OCI-LY7 (cell line): Measurements from ENCODE around the gene ZMIZ1. TPM values are rescaled to one million over a fixed set of nuclear protein-coding genes. Genes with fewer than 3 reads are reported as not detected.

ENCODE experiments used
- BruUV-seq: library from RNA; stranded (reverse); fragments of 400-500 nt; replicated peaks from 2 replicates; lab custom pipeline; 2021; lab: Mats Ljungman, UMichigan
- CTCF ChIA-PET: fragments of 300-600 bp; sonication (Branson Sonifier 250); formaldehyde crosslinking; loops from one replicate; lab custom pipeline; 2022; ENCODE audit warnings: antibody characterized with exemption; ENCODE audit not compliant: unreplicated experiment; lab: Charles Lee
- POLR2A ChIA-PET: fragments of 300-600 bp; sonication (Branson Sonifier 250); formaldehyde crosslinking; loops from one replicate; lab custom pipeline; 2022; ENCODE audit warnings: antibody characterized with exemption; lab: Charles Lee
- DNase-seq: peaks from one replicate; pipeline ENCODE4 v3.0.0-alpha.2; 2015; ENCODE audit warnings: low spot score
- H2AFZ ChIP-seq: fragments of 200-600 bp; sonication (generic), shearing (Covaris generic); 2 replicates; pipeline ENCODE4 v1.6.1; 2014; ENCODE audit warnings: mild to moderate bottlenecking, antibody characterized with exemption, low read length, moderate library complexity
- H3K27ac ChIP-seq: fragments of 200-600 bp; sonication (generic); 2 replicates; pipeline ENCODE4 v1.5.1; 2014; ENCODE audit warnings: mixed run types, low read depth, mild to moderate bottlenecking, moderate library complexity, low read length, inconsistent platforms; ENCODE audit not compliant: poor library complexity, severe bottlenecking
- H3K36me3 ChIP-seq: fragments of 200-600 bp; sonication (generic); 2 replicates; pipeline ENCODE4 v1.6.1; 2014; ENCODE audit warnings: mild to moderate bottlenecking, antibody characterized with exemption, low read length, moderate library complexity, mixed read lengths; ENCODE audit not compliant: insufficient read depth
- H3K4me1 ChIP-seq: fragments of 200-600 bp; sonication (generic); 2 replicates; pipeline ENCODE4 v1.5.1; 2014; ENCODE audit warnings: mild to moderate bottlenecking, low read length; ENCODE audit not compliant: insufficient read depth, poor library complexity, severe bottlenecking
- H3K4me2 ChIP-seq: fragments of 200-600 bp; sonication (generic); 2 replicates; pipeline ENCODE4 v1.6.1; 2014; ENCODE audit warnings: mild to moderate bottlenecking, low read length
- H3K4me3 ChIP-seq: fragments of 200-600 bp; sonication (generic); 2 replicates; pipeline ENCODE4 v1.5.1; 2014; ENCODE audit warnings: mild to moderate bottlenecking, low read depth, low read length; ENCODE audit not compliant: poor library complexity, severe bottlenecking
- H3K79me2 ChIP-seq: fragments of 200-600 bp; sonication (generic); 2 replicates; pipeline ENCODE4 v1.6.1; 2016; ENCODE audit warnings: low read depth, mild to moderate bottlenecking, low read length, moderate library complexity, mixed read lengths; ENCODE audit not compliant: insufficient read depth
- H3K9me2 ChIP-seq: fragments of 200-600 bp; sonication (generic); 2 replicates; pipeline ENCODE4 v1.6.1; 2016; ENCODE audit warnings: mild to moderate bottlenecking, low read length, mixed read lengths; ENCODE audit not compliant: insufficient read depth
- H3K9me3 ChIP-seq: fragments of 200-600 bp; sonication (generic); 2 replicates; pipeline ENCODE4 v1.6.1; 2014; ENCODE audit warnings: mild to moderate bottlenecking, mixed run types, low read length, mixed read lengths
- H4K20me1 ChIP-seq: fragments of 200-600 bp; sonication (generic); 2 replicates; pipeline ENCODE4 v1.6.1; 2014; ENCODE audit warnings: mild to moderate bottlenecking, antibody characterized with exemption, low read length, moderate library complexity, mixed read lengths; ENCODE audit not compliant: insufficient read depth
- EZH2phosphoT487 ChIP-seq: fragments of 200-600 bp; sonication (generic); IDR thresholded peaks from 2 replicates; pipeline ENCODE4 v1.6.1; 2018; ENCODE audit warnings: low read depth, borderline replicate concordance, mild to moderate bottlenecking, mixed run types, antibody characterized with exemption, low read length, moderate library complexity, mixed read lengths
- intact Hi-C: fragments of 100-400 bp; cut with micrococcal nuclease; formaldehyde crosslinking; loops from one replicate; pipeline ENCODE4 v1.10.0; 2022; ENCODE audit not compliant: unreplicated experiment
- total RNA-seq, 2 experiments: library from RNA; depleted of rRNA in 1 of 2; stranded (reverse); fragments of >200 nt in 1 of 2; shearing (Covaris generic) in 1 of 2; gene quantifications; 2 replicates each; pipeline ENCODE4 v1.2.3, GENCODE V29; 2014 to 2022
- TF ChIP-seq, protein P1 (sequence below): fragments of 200-600 bp; sonication (generic); conservative IDR thresholded peaks from 2 replicates; pipeline ENCODE4 v1.5.1; 2014; ENCODE audit warnings: mild to moderate bottlenecking, antibody characterized with exemption, low read length, moderate library complexity, mixed read lengths

ZMIZ1 gene
- total RNA-seq, 2 experiments from 2014 or later: 20.4 to 66.9 TPM

DNA sequence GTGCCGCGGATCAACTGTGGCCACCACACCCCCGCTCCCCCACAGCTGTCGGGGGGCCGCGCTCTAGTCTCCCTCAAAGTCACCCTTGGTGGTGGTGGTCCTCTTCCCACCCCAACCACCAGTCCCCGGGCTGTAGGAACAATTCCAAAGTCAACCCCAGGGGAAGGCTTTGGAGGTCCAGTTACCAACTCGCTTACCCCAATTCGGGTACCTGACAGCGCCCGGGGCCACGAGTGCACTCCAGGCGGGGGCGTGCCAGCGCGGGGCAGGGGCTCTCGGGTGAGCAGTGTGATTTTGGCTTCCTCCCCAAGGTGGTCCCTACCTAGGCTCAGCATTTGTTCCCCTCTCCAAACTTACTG is 584 bp upstream of the ZMIZ1 start:
- POLR2A ChIA-PET: interaction anchor here (0.7 kb wide), 2 partner anchors 7 to 14 kb away, joined by 3 read pairs; no protein-coding TSS in a partner anchor

DNA sequence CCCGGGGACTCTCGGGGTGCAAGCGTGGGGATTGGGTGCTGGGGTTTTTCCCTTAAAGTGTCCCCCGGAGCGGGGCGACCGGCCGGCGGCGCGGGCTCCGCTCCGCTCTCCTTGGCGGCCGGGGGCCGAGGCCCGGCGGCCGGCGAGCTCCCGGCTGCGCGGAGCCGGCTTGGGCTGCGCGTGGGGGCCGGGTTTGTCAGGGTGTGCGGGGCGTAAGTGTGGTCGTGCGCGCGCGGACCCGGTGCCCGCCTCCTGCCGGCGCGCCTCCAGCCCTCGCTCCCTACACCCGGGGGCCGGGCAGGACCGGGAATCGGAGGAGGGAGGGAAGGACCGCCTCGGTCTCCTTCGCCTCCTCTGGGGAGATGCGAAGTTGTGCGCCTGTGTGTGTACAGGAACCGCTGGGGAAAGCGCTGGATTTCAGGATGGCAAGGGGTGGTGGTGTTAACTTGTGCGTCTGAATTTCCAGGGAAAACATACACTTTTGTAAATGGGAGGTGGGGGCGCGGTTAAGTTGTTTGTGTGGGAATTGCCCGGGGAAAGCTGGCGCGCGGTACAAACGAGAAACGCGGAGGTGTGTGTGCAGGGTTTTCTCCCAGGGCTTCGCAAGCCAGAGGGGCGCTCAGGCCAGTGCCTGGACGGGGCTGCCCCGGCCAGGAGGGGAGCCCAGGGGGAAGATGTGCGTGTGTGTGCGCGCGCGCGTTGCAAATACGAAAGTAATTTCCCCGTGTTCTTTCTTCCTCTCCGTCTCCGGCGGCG is 737 bp downstream of the ZMIZ1 start:
- Histone ChIP-seq H3K27ac (peak overlapping the region; percentile 60), H3K4me2 (peak overlapping the region; percentile 97), H3K79me2 (no peaks in the 10 kb centered on the region), H4K20me1 (peaks cover 6% of the 10 kb centered on the region; the same call in 1 of the 2 replicates), H2AFZ (no peak overlapping the region), H3K9me3 (no peaks in the 10 kb centered on the region), H3K4me3 (peak overlapping the region; percentile 89), H3K4me1 (peaks cover 27% of the 10 kb centered on the region), H3K9me2 (no peaks in the 10 kb centered on the region), H3K36me3 (no peaks in the 10 kb centered on the region)
- DNase-seq: peak; percentile 44
- CTCF ChIA-PET: no interaction called here
- intact Hi-C loops: loop anchor here (1.0 to 5.0 kb wide), 3 partner anchors 29 to 97 kb away; no protein-coding TSS in a partner anchor
- no TSS peak for BruUV-seq
- POLR2A ChIA-PET: interaction anchor here (1.2 kb wide), 1 partner anchor 29 kb away, joined by 3 read pairs; no protein-coding TSS in a partner anchor
- TF ChIP-seq, protein P1, sequence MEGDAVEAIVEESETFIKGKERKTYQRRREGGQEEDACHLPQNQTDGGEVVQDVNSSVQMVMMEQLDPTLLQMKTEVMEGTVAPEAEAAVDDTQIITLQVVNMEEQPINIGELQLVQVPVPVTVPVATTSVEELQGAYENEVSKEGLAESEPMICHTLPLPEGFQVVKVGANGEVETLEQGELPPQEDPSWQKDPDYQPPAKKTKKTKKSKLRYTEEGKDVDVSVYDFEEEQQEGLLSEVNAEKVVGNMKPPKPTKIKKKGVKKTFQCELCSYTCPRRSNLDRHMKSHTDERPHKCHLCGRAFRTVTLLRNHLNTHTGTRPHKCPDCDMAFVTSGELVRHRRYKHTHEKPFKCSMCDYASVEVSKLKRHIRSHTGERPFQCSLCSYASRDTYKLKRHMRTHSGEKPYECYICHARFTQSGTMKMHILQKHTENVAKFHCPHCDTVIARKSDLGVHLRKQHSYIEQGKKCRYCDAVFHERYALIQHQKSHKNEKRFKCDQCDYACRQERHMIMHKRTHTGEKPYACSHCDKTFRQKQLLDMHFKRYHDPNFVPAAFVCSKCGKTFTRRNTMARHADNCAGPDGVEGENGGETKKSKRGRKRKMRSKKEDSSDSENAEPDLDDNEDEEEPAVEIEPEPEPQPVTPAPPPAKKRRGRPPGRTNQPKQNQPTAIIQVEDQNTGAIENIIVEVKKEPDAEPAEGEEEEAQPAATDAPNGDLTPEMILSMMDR: 0 out of 2 replicates have a peak, but pooled peaks have one; percentile 24
- no peak for TF ChIP-seq EZH2phosphoT487

More for the DNA sequence above, 584 bp upstream of the ZMIZ1 start:
- H4K20me1 ChIP-seq: 0 out of 2 replicates have a peak, but pooled peaks cover 5% of the 10 kb centered on the region
- no TSS peak for BruUV-seq
- DNase-seq: peak; percentile 61
- no peaks in the 10 kb centered on the region for H3K9me3 ChIP-seq
- intact Hi-C loops: loop anchor here (1.0 to 5.0 kb wide), 4 partner anchors 45 to 127 kb away; no protein-coding TSS in a partner anchor
- peak overlapping the region; percentile 60 for H3K27ac ChIP-seq
- no peaks in the 10 kb centered on the region for H3K79me2 ChIP-seq
- CTCF ChIA-PET: no interaction called here
- peaks cover 27% of the 10 kb centered on the region for H3K4me1 ChIP-seq
- no peaks in the 10 kb centered on the region for H3K36me3 ChIP-seq
- H3K4me3 ChIP-seq: peak overlapping the region; percentile 89
- no peaks in the 10 kb centered on the region for H3K9me2 ChIP-seq
- no peak for TF ChIP-seq EZH2phosphoT487
- TF ChIP-seq, protein P1: peak; percentile 72
- H2AFZ ChIP-seq: peak overlapping the region; percentile 59
- H3K4me2 ChIP-seq: peak overlapping the region; percentile 97
